Large intestine (tissue), 3 donors: ENCODE data around the gene DGUOK. TPM values are rescaled to one million over a fixed set of nuclear protein-coding genes. Genes with fewer than 3 reads are reported as not detected.

Experiments
- DNase-seq, 2 donors: peaks; one replicate each; pipeline versions ENCODE4 v3.0.0 to v3.0.0-alpha.2; 2013
- H3K27ac ChIP-seq: one replicate; pipeline ENCODE4 v1.5.1; 2013; ENCODE audit warnings: low read length
- H3K27me3 ChIP-seq: 2 replicates; pipeline ENCODE4 v1.6.1; 2013; ENCODE audit warnings: low read length; ENCODE audit not compliant: control insufficient read depth, insufficient read depth
- H3K36me3 ChIP-seq: 2 replicates; pipeline ENCODE4 v1.6.1; 2013; ENCODE audit warnings: low read length; ENCODE audit not compliant: control insufficient read depth, insufficient read depth
- H3K4me1 ChIP-seq: one replicate; pipeline ENCODE4 v1.6.1; 2013; ENCODE audit warnings: low read length; ENCODE audit not compliant: control insufficient read depth, insufficient read depth
- H3K4me3 ChIP-seq: one replicate; pipeline ENCODE4 v1.5.1; 2013; ENCODE audit warnings: low read length
- H3K9me3 ChIP-seq: one replicate; pipeline ENCODE4 v1.6.1; 2013; ENCODE audit warnings: mild to moderate bottlenecking, low read depth, low read length, moderate library complexity; ENCODE audit not compliant: control insufficient read depth
- WGBS: methylation state at CpG from one replicate; pipeline ENCODE4 v1.1.5; 2013; ENCODE audit warnings: low lambda C conversion rate; ENCODE audit not compliant: insufficient coverage; 5-methylcytosine and 5-hydroxymethylcytosine counted together
- polyA plus RNA-seq: library from polyadenylated mRNA; unstranded; fragments of 120-200 nt; gene quantifications from one replicate; pipeline ENCODE4 v1.2.1, GENCODE V29; 2013

The DGUOK gene
- polyA plus RNA-seq, 1 donor: 51.9 TPM

GRCh38 chr2:73889206-73889605 lies 37.5 kb upstream of the DGUOK start:
- Histone ChIP-seq H3K4me3 (no peak overlapping the region), H3K4me1 (no peaks in the 10 kb centered on the region), H3K36me3 (no peaks in the 10 kb centered on the region), H3K27ac (no peak overlapping the region), H3K27me3 (no peaks in the 10 kb centered on the region), H3K9me3 (no peaks in the 10 kb centered on the region)
- DNase-seq: no peak
- 100% methylated on average over 1 of the region's 5 CpGs for WGBS

- H3K27ac ChIP-seq: no peak overlapping the region
- no peaks in the 10 kb centered on the region for H3K4me1 ChIP-seq
- no peak overlapping the region for H3K4me3 ChIP-seq
- no peaks in the 10 kb centered on the region for H3K36me3 ChIP-seq
- WGBS: no CpG with 5 or more reads among the region's 9 CpGs
- no peaks in the 10 kb centered on the region for H3K9me3 ChIP-seq
- no peak for DNase-seq
- no peaks in the 10 kb centered on the region for H3K27me3 ChIP-seq
Measured at GRCh38 chr2:73890301-73891092, 36.2 kb upstream of the DGUOK start.

GRCh38 chr2:73891276-73891901 lies 35.3 kb upstream of the DGUOK start:
- no peaks in the 10 kb centered on the region for H3K9me3 ChIP-seq
- no peaks in the 10 kb centered on the region for H3K27me3 ChIP-seq
- no peak overlapping the region for H3K4me3 ChIP-seq
- WGBS: no CpG with 5 or more reads among the region's 5 CpGs
- H3K27ac ChIP-seq: no peak overlapping the region
- H3K36me3 ChIP-seq: no peaks in the 10 kb centered on the region
- H3K4me1 ChIP-seq: no peaks in the 10 kb centered on the region
- no peak for DNase-seq

GRCh38 chr2:73892631-73893329 lies 33.9 kb upstream of the DGUOK start, which contains the start of gene ACTG2:
TSS of gene ACTG2 (plus strand) at chr2:73893008. CDS start at chr2:73901312, 8,304 bp downstream.
- no peaks in the 10 kb centered on the region for H3K4me1 ChIP-seq
- peak; percentile 12 to 42 for DNase-seq
- H3K27me3 ChIP-seq: no peaks in the 10 kb centered on the region
- no peaks in the 10 kb centered on the region for H3K9me3 ChIP-seq
- no CpG with 5 or more reads among the region's 15 CpGs for WGBS
- no peaks in the 10 kb centered on the region for H3K36me3 ChIP-seq
- H3K4me3 ChIP-seq: peak within 1 kb of the TSS; percentile 37
- peak within 1 kb of the TSS; percentile 70 for H3K27ac ChIP-seq

GRCh38 chr2:73893764-73894474 lies 32.8 kb upstream of the DGUOK start:
- Histone ChIP-seq H3K27ac (peak overlapping the region; percentile 70), H3K9me3 (no peaks in the 10 kb centered on the region), H3K4me3 (peak overlapping the region; percentile 37), H3K27me3 (no peaks in the 10 kb centered on the region), H3K4me1 (no peaks in the 10 kb centered on the region), H3K36me3 (no peaks in the 10 kb centered on the region)
- DNase-seq: no peak
- no CpG with 5 or more reads among the region's 9 CpGs for WGBS

- no peaks in the 10 kb centered on the region for H3K27me3 ChIP-seq
- no peaks in the 10 kb centered on the region for H3K9me3 ChIP-seq
- H3K27ac ChIP-seq: peak overlapping the region; percentile 70
- peak overlapping the region; percentile 37 for H3K4me3 ChIP-seq
- no CpG with 5 or more reads among the region's 2 CpGs for WGBS
- no peaks in the 10 kb centered on the region for H3K4me1 ChIP-seq
- DNase-seq: no peak
- H3K36me3 ChIP-seq: no peaks in the 10 kb centered on the region
Measured at GRCh38 chr2:73894475-73894850, 32.2 kb upstream of the DGUOK start.

- Histone ChIP-seq H3K4me1 (no peaks in the 10 kb centered on the region), H3K27ac (peak overlapping the region; percentile 70), H3K27me3 (no peaks in the 10 kb centered on the region), H3K36me3 (no peaks in the 10 kb centered on the region), H3K4me3 (peak overlapping the region; percentile 37), H3K9me3 (no peaks in the 10 kb centered on the region)
- no CpG with 5 or more reads among the region's 6 CpGs for WGBS
- DNase-seq: no peak
Measured at GRCh38 chr2:73894877-73895276, 31.8 kb upstream of the DGUOK start.

GRCh38 chr2:73895473-73895872 lies 31.2 kb upstream of the DGUOK start:
- DNase-seq: no peak
- no peaks in the 10 kb centered on the region for H3K36me3 ChIP-seq
- no peaks in the 10 kb centered on the region for H3K27me3 ChIP-seq
- no peaks in the 10 kb centered on the region for H3K9me3 ChIP-seq
- H3K27ac ChIP-seq: peak overlapping the region; percentile 70
- no peaks in the 10 kb centered on the region for H3K4me1 ChIP-seq
- H3K4me3 ChIP-seq: peak overlapping the region; percentile 37
- WGBS: no CpG with 5 or more reads among the region's 9 CpGs

- Histone ChIP-seq H3K36me3 (peaks cover 2% of the 10 kb centered on the region), H3K4me3 (peak overlapping the region; percentile 37), H3K27me3 (no peaks in the 10 kb centered on the region), H3K27ac (peak overlapping the region; percentile 70), H3K9me3 (no peaks in the 10 kb centered on the region), H3K4me1 (no peaks in the 10 kb centered on the region)
- no peak for DNase-seq
- WGBS: no CpG with 5 or more reads among the region's 15 CpGs
Measured at GRCh38 chr2:73896362-73897239, 30.1 kb upstream of the DGUOK start.
